Peyer's patch (tissue), 4 donors: ENCODE measurements around the gene KRT17. TPM values are rescaled to one million over a fixed set of nuclear protein-coding genes. Genes with fewer than 3 reads are reported as not detected.
A peak's percentile ranks its signal among the peaks of the same experiment; 100 is the strongest.

Experiments
- DNase-seq, 3 donors: peaks; one replicate each; pipeline ENCODE4 v3.0.0-alpha.2; 2017 to 2019
- H3K27ac ChIP-seq, 4 donors: fragments of 200-600 bp; sonication (generic); one replicate each; pipeline ENCODE4 v1.5.1; 2016 to 2019
- H3K27me3 ChIP-seq, 2 donors: fragments of 200-600 bp; sonication (generic); one replicate each; pipeline ENCODE4 v1.5.1; 2019
- H3K36me3 ChIP-seq, 3 donors: fragments of 200-600 bp; sonication (generic); one replicate each; pipeline ENCODE4 v1.5.1; 2016 to 2019
- H3K4me1 ChIP-seq, 4 donors: fragments of 200-600 bp; sonication (generic); one replicate each; pipeline ENCODE4 v1.5.1; 2016 to 2019
- H3K4me3 ChIP-seq, 4 donors: fragments of 200-600 bp; sonication (generic); 1 replicate in 3 of 4; 2 replicates in 1 of 4; pipeline ENCODE4 v1.5.1; 2016 to 2019; ENCODE audit warnings: mild to moderate bottlenecking in 1 of 4
- H3K9me3 ChIP-seq, 4 donors: fragments of 200-600 bp; sonication (generic); one replicate each; pipeline ENCODE4 v1.5.1; 2016 to 2019; ENCODE audit warnings: mild to moderate bottlenecking in 1 of 4
- POLR2A ChIP-seq, 2 donors: fragments of 450-650 bp; IDR thresholded peaks; one replicate each; pipeline ENCODE4 v1.5.1; 2017; ENCODE audit warnings: antibody characterized with exemption in 2 of 2, mild to moderate bottlenecking in 2 of 2, moderate library complexity in 2 of 2
- total RNA-seq, 4 donors: library from RNA; depleted of rRNA; stranded (reverse); fragments of >200 nt; gene quantifications; one replicate each; pipeline ENCODE4 v1.1.0, GENCODE V29; 2016
- TF ChIP-seq, protein P1 (sequence below), 6 experiments: fragments of 450-650 bp in 4 of 6; fragments of 200-600 bp in 2 of 6; sonication (generic) in 1 of 6; IDR thresholded peaks; one replicate each; pipeline ENCODE4 v1.5.1; 2017 to 2019; ENCODE audit warnings: antibody characterized with exemption in 6 of 6, mild to moderate bottlenecking in 3 of 6, moderate library complexity in 1 of 6

KRT17 gene
- total RNA-seq, 4 donors from 2014 or later: 2.7 TPM; not detected in 3

DNA sequence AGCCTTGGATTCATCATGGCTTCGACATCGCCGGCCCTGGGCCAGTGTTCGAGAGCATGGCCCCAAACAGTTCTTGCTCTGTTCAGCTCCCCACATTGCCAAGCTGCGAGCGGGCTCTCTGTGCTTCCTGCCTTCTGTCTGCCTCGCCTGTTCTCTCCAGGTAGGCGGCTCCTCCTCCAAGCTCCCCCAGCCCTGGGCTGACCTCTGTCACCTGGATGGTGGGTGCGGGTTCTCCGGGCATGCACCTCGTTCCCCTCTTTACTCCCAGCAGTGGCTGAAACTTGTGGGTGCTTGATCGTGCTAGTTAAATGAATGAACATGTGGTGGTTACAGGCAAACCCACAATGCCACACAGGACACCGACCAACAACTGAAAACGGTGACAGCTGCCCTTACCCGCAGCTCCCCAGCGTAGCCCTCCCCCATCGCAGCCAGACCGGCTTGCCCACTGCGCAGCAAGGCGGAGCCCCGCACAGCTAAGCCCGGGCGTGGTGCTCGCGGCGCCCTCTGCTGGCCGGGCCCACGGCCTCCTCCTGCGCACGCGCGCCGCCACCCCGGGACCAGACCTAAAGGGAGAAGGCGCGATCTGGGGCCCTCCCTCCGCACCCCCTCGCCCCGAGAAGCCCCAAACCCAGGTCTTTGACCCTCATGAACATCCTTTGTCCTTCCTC lies 41.3 kb upstream of the KRT17 start:
- peak; percentile 86 to 95 (median 94) for DNase-seq
- Histone ChIP-seq H3K4me1 (peaks cover 0 to 24% (median 9%) of the 10 kb centered on the region in 4 donors), H3K36me3 (no peaks in the 10 kb centered on the region), H3K9me3 (no peaks in the 10 kb centered on the region), H3K27ac (peak overlapping the region; percentile 83 to 88 (median 85)), H3K4me3 (peak overlapping the region; percentile 29 to 58 (median 54)), H3K27me3 (no peaks in the 10 kb centered on the region)
- TF ChIP-seq POLR2A (IDR thresholded peaks at IDR 0.05): peak; percentile 75 to 79
- TF ChIP-seq, protein P1, sequence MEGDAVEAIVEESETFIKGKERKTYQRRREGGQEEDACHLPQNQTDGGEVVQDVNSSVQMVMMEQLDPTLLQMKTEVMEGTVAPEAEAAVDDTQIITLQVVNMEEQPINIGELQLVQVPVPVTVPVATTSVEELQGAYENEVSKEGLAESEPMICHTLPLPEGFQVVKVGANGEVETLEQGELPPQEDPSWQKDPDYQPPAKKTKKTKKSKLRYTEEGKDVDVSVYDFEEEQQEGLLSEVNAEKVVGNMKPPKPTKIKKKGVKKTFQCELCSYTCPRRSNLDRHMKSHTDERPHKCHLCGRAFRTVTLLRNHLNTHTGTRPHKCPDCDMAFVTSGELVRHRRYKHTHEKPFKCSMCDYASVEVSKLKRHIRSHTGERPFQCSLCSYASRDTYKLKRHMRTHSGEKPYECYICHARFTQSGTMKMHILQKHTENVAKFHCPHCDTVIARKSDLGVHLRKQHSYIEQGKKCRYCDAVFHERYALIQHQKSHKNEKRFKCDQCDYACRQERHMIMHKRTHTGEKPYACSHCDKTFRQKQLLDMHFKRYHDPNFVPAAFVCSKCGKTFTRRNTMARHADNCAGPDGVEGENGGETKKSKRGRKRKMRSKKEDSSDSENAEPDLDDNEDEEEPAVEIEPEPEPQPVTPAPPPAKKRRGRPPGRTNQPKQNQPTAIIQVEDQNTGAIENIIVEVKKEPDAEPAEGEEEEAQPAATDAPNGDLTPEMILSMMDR (IDR thresholded peaks at IDR 0.05): peak; percentile 93 to 99 (median 98)

DNA sequence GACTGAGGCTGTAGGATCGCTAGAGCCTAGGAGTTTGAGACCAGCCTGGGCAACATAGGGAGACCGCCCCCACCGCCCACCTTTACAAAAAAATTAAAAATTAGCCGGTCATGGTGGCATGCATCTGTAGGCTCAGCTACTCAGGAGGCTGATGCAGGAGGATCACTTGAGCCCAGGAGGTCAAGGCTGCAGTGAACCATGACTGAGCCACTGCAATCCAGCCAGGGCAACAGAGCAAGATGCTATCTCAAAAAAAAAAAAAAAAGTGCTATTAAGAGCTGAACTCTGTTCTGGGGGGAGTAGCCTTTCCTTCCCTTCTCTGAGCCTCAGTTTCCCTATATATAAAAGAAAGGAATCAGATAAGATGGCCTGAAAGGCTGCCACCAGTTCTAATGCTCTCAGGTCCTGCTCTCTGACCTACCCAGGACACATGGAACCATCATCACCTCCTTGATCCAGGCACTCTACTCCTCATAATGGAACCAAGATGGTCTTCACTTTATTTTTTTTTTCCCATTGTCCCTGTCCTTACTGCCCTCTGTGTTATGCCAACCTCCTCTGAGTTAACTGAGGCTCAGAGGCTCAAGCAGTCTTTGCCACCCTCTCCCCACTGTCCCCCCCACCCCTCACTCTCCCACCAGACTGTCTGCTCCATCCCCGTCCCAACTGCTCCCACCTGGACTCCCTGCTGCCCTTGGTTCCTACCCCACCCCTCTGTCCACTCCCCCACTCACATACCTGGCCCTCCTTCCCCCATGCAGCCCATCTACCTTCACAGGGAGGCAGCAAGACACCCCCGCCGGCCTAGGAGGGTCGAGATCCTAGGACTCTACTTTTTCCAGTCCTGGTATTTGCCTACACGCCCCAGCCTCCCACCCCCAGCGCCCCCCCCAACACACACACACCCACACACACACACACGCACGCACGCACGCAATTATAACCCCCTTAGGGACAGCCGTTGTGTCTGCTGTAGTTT lies 40.5 kb upstream of the KRT17 start:
- Histone ChIP-seq H3K36me3 (no peaks in the 10 kb centered on the region), H3K9me3 (no peaks in the 10 kb centered on the region), H3K27ac (peak overlapping the region; percentile 83 to 88 (median 85)), H3K4me1 (peaks cover 0 to 24% (median 9%) of the 10 kb centered on the region in 4 donors), H3K4me3 (peak overlapping the region; percentile 29 to 58 (median 54)), H3K27me3 (no peaks in the 10 kb centered on the region)
- DNase-seq: no peak
- TF ChIP-seq, protein P1 (IDR thresholded peaks at IDR 0.05): no peak
- no peak for TF ChIP-seq POLR2A (IDR thresholded peaks at IDR 0.05)

DNA sequence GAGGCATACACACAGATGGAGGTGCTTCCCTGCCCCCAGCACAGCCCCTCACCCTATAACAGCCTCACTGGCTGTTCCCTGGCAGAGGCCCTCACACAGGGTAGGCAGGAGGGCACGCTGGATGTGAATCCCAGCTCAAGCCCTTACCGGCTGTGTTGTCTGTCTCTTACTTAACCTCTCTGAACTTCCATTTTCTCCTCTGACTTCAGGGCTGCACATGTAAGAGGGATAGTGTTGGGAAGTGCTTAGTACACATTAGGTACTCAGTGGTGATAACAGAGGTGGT lies 39.7 kb upstream of the KRT17 start:
- no peak overlapping the region for H3K27ac ChIP-seq
- H3K36me3 ChIP-seq: no peaks in the 10 kb centered on the region
- H3K27me3 ChIP-seq: no peaks in the 10 kb centered on the region
- H3K4me3 ChIP-seq: no peak overlapping the region
- DNase-seq: no peak
- TF ChIP-seq, protein P1 (IDR thresholded peaks at IDR 0.05): no peak
- no peak for TF ChIP-seq POLR2A (IDR thresholded peaks at IDR 0.05)
- no peaks in the 10 kb centered on the region for H3K9me3 ChIP-seq
- peaks cover 0 to 24% (median 9%) of the 10 kb centered on the region in 4 donors for H3K4me1 ChIP-seq

DNA sequence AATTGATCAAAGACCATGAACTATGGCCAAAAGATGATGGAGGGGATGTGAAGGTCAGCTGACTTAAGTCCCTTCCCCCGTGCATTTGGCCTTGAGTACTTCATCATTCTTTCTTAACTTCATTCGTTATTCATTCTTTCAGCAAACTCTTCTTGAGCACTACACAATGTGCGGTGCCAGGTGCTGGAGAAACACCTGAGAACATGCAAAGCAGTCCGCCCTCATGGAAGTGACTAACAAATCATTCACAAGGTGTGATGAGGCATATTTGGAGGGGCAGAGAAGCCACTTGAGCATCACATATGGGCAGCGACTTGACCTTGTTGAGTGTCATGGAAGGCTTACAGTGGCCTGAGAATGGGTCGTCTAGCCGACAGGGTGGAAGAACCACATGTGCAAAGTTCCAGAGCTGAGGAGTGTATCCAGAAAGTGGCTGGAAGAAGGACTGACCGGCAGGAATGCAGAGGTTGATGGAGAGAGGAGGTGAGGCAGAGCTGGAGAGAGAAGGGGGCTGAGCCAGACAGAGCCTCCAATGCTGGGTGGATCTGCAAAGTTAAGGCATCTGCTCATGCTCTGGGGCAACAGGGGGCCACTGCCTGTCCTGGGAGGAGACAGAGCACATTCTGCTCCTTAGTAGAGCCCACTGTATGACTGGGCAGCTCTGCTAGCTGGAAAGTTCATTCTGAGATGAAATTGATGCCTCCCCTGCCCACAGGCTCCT lies 39.2 kb upstream of the KRT17 start:
- no peaks in the 10 kb centered on the region for H3K36me3 ChIP-seq
- H3K9me3 ChIP-seq: no peaks in the 10 kb centered on the region
- no peaks in the 10 kb centered on the region for H3K27me3 ChIP-seq
- H3K4me1 ChIP-seq: peaks cover 0 to 24% (median 9%) of the 10 kb centered on the region in 4 donors
- no peak overlapping the region for H3K27ac ChIP-seq
- H3K4me3 ChIP-seq: no peak overlapping the region
- no peak for DNase-seq
- TF ChIP-seq POLR2A (IDR thresholded peaks at IDR 0.05): no peak
- TF ChIP-seq, protein P1 (IDR thresholded peaks at IDR 0.05): no peak

DNA sequence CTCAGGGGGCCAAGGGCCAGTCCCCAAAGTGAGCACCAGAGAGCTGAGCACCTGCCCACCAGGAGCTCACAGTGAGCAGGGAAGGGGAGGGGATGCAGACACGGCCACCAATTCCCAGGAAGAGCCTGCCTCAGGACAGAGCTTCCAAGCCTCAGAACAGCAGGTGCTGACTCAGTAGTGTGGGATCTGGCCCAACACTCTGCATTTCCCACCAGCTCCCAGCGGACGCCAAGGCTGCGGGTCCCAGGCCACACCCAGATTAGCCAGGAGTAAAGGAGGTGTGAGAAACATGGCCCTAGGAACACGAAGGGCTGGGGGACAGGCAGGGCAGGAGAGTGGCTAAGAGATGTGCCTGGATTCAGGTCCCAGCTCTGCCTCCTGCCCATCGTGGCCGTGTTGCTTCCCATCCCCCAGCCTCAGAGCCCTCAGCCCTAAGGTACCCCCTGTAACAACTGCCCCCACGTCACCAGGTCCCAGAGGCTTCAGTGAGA lies 35.9 kb upstream of the KRT17 start:
- TF ChIP-seq POLR2A (IDR thresholded peaks at IDR 0.05): no peak
- TF ChIP-seq, protein P1 (IDR thresholded peaks at IDR 0.05): no peak

More for the DNA sequence above, 35.9 kb upstream of the KRT17 start:
- no peak overlapping the region for H3K27ac ChIP-seq
- peaks cover 0 to 29% (median 10%) of the 10 kb centered on the region in 4 donors for H3K4me1 ChIP-seq
- no peaks in the 10 kb centered on the region for H3K9me3 ChIP-seq
- no peak overlapping the region for H3K4me3 ChIP-seq
- DNase-seq: peak in 1 of 3 donors; percentile 47
- H3K27me3 ChIP-seq: no peaks in the 10 kb centered on the region
- H3K36me3 ChIP-seq: no peaks in the 10 kb centered on the region
